Psoas muscle (tissue), 8 donors: ENCODE results near the gene CBL. TPM values are rescaled to one million over a fixed set of nuclear protein-coding genes. Genes with fewer than 3 reads are reported as not detected.

ENCODE experiments used
- ATAC-seq, 4 donors: fragments of 200-7000 bp; cut with Tn5 transposase; one replicate each; pipeline ENCODE4 v1.9.1; 2020; ENCODE audit warnings: moderate library complexity in 3 of 4, mild to moderate bottlenecking in 2 of 4
- DNase-seq, 2 donors: peaks; one replicate each; pipeline ENCODE4 v3.0.0-alpha.2; 2020
- H3K27ac ChIP-seq: fragments of 200-600 bp; one replicate; pipeline ENCODE4 v1.8.0; 2022
- H3K27me3 ChIP-seq, 3 donors: fragments of 200-600 bp in 1 of 3; one replicate each; pipeline versions ENCODE4 v1.6.1 to v1.8.0; 2013 to 2022; ENCODE audit warnings: low read length in 2 of 3, mild to moderate bottlenecking in 2 of 3, moderate library complexity in 1 of 3; ENCODE audit not compliant: insufficient read depth in 3 of 3
- H3K36me3 ChIP-seq, 2 donors: fragments of 200-600 bp in 1 of 2; one replicate each; pipeline versions ENCODE4 v1.6.1 to v1.8.0; 2013 to 2022; ENCODE audit warnings: low read depth in 1 of 2, mild to moderate bottlenecking in 1 of 2, moderate library complexity in 1 of 2; ENCODE audit not compliant: insufficient read depth in 1 of 2
- H3K4me1 ChIP-seq: fragments of 200-600 bp; one replicate; pipeline ENCODE4 v1.8.0; 2022
- H3K4me3 ChIP-seq: fragments of 200-600 bp; one replicate; pipeline ENCODE4 v1.8.0; 2022; ENCODE audit warnings: mild to moderate bottlenecking
- H3K9me3 ChIP-seq: fragments of 200-600 bp; one replicate; pipeline ENCODE4 v1.8.0; 2022
- CTCF ChIP-seq: fragments of 200-600 bp; IDR thresholded peaks from one replicate; pipeline ENCODE4 v1.8.0; 2022; ENCODE audit warnings: antibody characterized with exemption
- WGBS, 3 donors: extraction: QIAGEN DNeasy Blood & Tissue Kit; methylation state at CpG; one replicate each; pipeline versions ENCODE4 v1.1.6 to v1.1.7; 2013; 5-methylcytosine and 5-hydroxymethylcytosine counted together
- intact Hi-C, 2 donors: fragments of 100-400 bp; cut with DNase I; formaldehyde crosslinking; loops; one replicate each; pipeline versions ENCODE4 v1.11.0 to v1.14.2; 2022
- polyA plus RNA-seq, 3 donors: library from polyadenylated mRNA; stranded (reverse); fragments of 200-250 nt; gene quantifications; one replicate each; pipeline ENCODE4 v1.2.3, GENCODE V29; 2013
- total RNA-seq, 4 donors: library from RNA; stranded (reverse); fragmentation: NEBNext Ultra II Directional in 2 of 4; extraction: Animal tissue kit (Norgen Biotek cat#: 25700) in 2 of 4; gene quantifications; one replicate each; pipeline versions ENCODE4 v1.2.1 to v1.2.4, GENCODE V29; 2021 to 2023
- donor health status: healthy with polysubstance abuse.
- donor health status: DM: no; HTN: no; CAD: no; lungs with moderate emphysema.
- donor health status: Bipolar disorder and iron deficiency.
- donor health status: healthy.
- donor health status: DM: yes; HTN: yes; CAD: no.
- donor health status: DM: no; HTN: no; CAD: no.
- donor health status: DM: no; HTN: no; CAD: no.
- donor health status: DM: yes; HTN: yes; CAD: no.

CBL gene
- total and polyA plus RNA-seq, 7 donors = 0.94 to 7.6 (median 3.6) TPM

DNA sequence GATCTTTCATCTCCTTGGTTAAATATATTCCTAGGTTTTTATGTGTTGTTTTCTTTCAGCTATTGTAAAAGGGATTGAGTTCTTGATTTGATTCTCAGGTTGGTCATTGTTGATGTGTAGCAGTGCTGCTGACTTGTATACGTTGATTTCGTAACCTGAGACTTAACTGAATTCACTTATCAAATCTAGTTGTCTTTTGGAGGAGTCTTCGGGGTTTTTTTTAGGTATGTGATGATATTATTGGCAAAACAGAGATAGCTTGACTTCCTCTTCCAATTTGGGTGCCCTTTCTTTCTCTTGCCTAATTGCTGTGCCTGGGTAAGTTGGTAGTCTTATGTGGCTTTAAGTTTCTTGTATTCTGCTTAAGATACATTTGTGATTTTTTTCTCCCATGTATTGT, 52.8 kb downstream of the CBL start:
- no peaks in the 10 kb centered on the region for H3K9me3 ChIP-seq
- TF ChIP-seq CTCF = no peak
- peaks cover 25% of the 10 kb centered on the region for H3K4me1 ChIP-seq
- no peaks in the 10 kb centered on the region for H3K27me3 ChIP-seq
- 71 to 82% (median 74%) methylated on average over 3 of the region's 3 CpGs for WGBS, 3 donors
- no peaks in the 10 kb centered on the region for H3K36me3 ChIP-seq
- H3K4me3 ChIP-seq = no peak overlapping the region
- intact Hi-C loops = no loop called here
- ATAC-seq (no peak), DNase-seq (no peak)
- H3K27ac ChIP-seq = no peak overlapping the region

GRCh38 chr11:119262668-119263351, 56.7 kb downstream of the CBL start:
- no peak overlapping the region for H3K4me3 ChIP-seq
- 37 to 50% (median 48%) methylated on average over 5 of the region's 5 CpGs for WGBS, 3 donors
- peak overlapping the region; percentile 76 for H3K27ac ChIP-seq
- TF ChIP-seq CTCF = no peak
- ATAC-seq = peak; percentile 61 to 71 (median 67)
- intact Hi-C loops = no loop called here
- DNase-seq = no peak
- H3K9me3 ChIP-seq = no peaks in the 10 kb centered on the region
- no peaks in the 10 kb centered on the region for H3K36me3 ChIP-seq
- H3K4me1 ChIP-seq = peaks cover 29% of the 10 kb centered on the region
- H3K27me3 ChIP-seq = no peaks in the 10 kb centered on the region

- Histone ChIP-seq H3K4me3 (no peak overlapping the region), H3K4me1 (peaks cover 29% of the 10 kb centered on the region), H3K9me3 (no peaks in the 10 kb centered on the region), H3K27me3 (no peaks in the 10 kb centered on the region), H3K36me3 (no peaks in the 10 kb centered on the region), H3K27ac (peak overlapping the region; percentile 76)
- WGBS, 3 donors = 5 to 8% (median 8%) methylated on average over 3 of the region's 3 CpGs
- intact Hi-C loops = no loop called here
- no peak for TF ChIP-seq CTCF
- ATAC-seq (peak; percentile 73 to 85 (median 78)), DNase-seq (no peak)
Measured at GRCh38 chr11:119263352-119263940, 57.3 kb downstream of the CBL start.

DNA sequence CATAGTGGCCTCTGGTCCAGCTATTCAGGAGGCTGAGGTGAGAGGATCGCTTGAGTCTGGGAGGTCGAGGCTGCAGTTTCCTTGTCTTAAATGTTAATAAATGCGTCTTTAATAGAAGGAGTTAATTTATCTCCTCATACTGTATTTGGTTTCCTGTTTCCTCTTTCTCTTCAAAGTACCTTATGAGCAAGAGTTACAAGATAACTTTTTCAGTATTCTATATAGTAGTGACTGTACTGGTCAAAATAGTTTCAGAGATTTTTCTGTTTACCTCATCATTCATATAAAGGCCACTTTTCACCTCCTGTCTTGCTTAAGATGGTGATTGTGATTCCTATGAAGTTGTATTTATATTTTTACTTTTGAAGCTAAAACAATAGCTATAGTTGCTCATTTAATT, 59.9 kb downstream of the CBL start:
- H3K4me1 ChIP-seq = peaks cover 29% of the 10 kb centered on the region
- no peak overlapping the region for H3K27ac ChIP-seq
- no peaks in the 10 kb centered on the region for H3K36me3 ChIP-seq
- TF ChIP-seq CTCF = no peak
- no peaks in the 10 kb centered on the region for H3K9me3 ChIP-seq
- ATAC-seq (no peak), DNase-seq (no peak)
- H3K27me3 ChIP-seq = no peaks in the 10 kb centered on the region
- WGBS, 3 donors = 89 to 95% (median 92%) methylated on average over 3 of the region's 3 CpGs
- intact Hi-C loops = loop anchor here in 1 of 2 donors (5.0 kb wide), 1 partner anchor 59 kb away; the partner anchor contains the start of gene CBL
- no peak overlapping the region for H3K4me3 ChIP-seq
